Measurements from ENCODE around the gene WDTC1.
"Not testable (repeated sequence)": the region's sequence is repeated elsewhere in the genome, so short reads cannot be mapped to it uniquely, and the experiment has no call there.

DNA sequence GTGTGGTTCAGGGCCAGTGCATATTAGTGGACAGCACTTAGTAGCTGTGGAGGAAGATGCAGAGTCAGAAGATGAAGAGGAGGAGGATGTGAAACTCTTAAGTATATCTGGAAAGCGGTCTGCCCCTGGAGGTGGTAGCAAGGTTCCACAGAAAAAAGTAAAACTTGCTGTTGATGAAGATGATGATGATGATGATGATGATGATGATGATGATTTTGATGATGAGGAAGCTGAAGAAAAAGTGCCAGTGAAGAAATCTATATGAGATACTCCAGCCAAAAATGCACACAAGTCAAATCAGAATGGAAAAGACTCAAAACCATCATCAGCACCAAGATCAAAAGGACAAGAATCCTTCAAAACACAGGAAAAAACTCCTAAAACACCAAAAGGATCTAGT, 27.2 kb upstream of the WDTC1 start:
- not testable (repeated sequence) for TF ChIP-seq RAD21 (IDR thresholded peaks at IDR 0.05; ENCODE audit: low read depth); EZH2 (IDR thresholded peaks at IDR 0.05); TCF7L2 (IDR thresholded peaks at IDR 0.05; ENCODE audit: borderline replicate concordance, extremely low read depth, insufficient read depth, insufficient read length); POLR2AphosphoS5 (IDR thresholded peaks at IDR 0.05; ENCODE audit: low read depth, low read length); ZNF274 (IDR thresholded peaks at IDR 0.05; ENCODE audit: low read depth, low read length); POLR2A (IDR thresholded peaks at IDR 0.05; ENCODE audit: borderline replicate concordance, extremely low read depth, insufficient read depth, insufficient read length); CEBPB (IDR thresholded peaks at IDR 0.05; ENCODE audit: low read depth); FOSL1 (IDR thresholded peaks at IDR 0.05; ENCODE audit: low read depth); EZH2phosphoT487 (IDR thresholded peaks at IDR 0.05; ENCODE audit: borderline replicate concordance); SP1 (IDR thresholded peaks at IDR 0.05; ENCODE audit: low read depth)
- TF ChIP-seq, protein P1, sequence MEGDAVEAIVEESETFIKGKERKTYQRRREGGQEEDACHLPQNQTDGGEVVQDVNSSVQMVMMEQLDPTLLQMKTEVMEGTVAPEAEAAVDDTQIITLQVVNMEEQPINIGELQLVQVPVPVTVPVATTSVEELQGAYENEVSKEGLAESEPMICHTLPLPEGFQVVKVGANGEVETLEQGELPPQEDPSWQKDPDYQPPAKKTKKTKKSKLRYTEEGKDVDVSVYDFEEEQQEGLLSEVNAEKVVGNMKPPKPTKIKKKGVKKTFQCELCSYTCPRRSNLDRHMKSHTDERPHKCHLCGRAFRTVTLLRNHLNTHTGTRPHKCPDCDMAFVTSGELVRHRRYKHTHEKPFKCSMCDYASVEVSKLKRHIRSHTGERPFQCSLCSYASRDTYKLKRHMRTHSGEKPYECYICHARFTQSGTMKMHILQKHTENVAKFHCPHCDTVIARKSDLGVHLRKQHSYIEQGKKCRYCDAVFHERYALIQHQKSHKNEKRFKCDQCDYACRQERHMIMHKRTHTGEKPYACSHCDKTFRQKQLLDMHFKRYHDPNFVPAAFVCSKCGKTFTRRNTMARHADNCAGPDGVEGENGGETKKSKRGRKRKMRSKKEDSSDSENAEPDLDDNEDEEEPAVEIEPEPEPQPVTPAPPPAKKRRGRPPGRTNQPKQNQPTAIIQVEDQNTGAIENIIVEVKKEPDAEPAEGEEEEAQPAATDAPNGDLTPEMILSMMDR (IDR thresholded peaks at IDR 0.05 in 2 of 3, conservative IDR thresholded peaks at IDR 0.05 in 1 of 3; ENCODE audit: borderline replicate concordance in 1 of 3, insufficient read depth in 1 of 3, low read depth in 2 of 3, low read length in 2 of 3): not testable (repeated sequence)
- TF ChIP-seq, protein P2, sequence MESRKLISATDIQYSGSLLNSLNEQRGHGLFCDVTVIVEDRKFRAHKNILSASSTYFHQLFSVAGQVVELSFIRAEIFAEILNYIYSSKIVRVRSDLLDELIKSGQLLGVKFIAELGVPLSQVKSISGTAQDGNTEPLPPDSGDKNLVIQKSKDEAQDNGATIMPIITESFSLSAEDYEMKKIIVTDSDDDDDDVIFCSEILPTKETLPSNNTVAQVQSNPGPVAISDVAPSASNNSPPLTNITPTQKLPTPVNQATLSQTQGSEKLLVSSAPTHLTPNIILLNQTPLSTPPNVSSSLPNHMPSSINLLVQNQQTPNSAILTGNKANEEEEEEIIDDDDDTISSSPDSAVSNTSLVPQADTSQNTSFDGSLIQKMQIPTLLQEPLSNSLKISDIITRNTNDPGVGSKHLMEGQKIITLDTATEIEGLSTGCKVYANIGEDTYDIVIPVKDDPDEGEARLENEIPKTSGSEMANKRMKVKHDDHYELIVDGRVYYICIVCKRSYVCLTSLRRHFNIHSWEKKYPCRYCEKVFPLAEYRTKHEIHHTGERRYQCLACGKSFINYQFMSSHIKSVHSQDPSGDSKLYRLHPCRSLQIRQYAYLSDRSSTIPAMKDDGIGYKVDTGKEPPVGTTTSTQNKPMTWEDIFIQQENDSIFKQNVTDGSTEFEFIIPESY (IDR thresholded peaks at IDR 0.05; ENCODE audit: extremely low read depth, insufficient replicate concordance, low read length): not testable (repeated sequence)
- TF ChIP-seq, protein P3, sequence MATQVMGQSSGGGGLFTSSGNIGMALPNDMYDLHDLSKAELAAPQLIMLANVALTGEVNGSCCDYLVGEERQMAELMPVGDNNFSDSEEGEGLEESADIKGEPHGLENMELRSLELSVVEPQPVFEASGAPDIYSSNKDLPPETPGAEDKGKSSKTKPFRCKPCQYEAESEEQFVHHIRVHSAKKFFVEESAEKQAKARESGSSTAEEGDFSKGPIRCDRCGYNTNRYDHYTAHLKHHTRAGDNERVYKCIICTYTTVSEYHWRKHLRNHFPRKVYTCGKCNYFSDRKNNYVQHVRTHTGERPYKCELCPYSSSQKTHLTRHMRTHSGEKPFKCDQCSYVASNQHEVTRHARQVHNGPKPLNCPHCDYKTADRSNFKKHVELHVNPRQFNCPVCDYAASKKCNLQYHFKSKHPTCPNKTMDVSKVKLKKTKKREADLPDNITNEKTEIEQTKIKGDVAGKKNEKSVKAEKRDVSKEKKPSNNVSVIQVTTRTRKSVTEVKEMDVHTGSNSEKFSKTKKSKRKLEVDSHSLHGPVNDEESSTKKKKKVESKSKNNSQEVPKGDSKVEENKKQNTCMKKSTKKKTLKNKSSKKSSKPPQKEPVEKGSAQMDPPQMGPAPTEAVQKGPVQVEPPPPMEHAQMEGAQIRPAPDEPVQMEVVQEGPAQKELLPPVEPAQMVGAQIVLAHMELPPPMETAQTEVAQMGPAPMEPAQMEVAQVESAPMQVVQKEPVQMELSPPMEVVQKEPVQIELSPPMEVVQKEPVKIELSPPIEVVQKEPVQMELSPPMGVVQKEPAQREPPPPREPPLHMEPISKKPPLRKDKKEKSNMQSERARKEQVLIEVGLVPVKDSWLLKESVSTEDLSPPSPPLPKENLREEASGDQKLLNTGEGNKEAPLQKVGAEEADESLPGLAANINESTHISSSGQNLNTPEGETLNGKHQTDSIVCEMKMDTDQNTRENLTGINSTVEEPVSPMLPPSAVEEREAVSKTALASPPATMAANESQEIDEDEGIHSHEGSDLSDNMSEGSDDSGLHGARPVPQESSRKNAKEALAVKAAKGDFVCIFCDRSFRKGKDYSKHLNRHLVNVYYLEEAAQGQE (IDR thresholded peaks at IDR 0.05; ENCODE audit: low read depth): not testable (repeated sequence)
- TF ChIP-seq, protein P4, sequence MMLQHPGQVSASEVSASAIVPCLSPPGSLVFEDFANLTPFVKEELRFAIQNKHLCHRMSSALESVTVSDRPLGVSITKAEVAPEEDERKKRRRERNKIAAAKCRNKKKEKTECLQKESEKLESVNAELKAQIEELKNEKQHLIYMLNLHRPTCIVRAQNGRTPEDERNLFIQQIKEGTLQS (IDR thresholded peaks at IDR 0.05): not testable (repeated sequence)

All from HCT116 (cell line).